HepG2 (cell line): ENCODE results near the gene IRS1.

ENCODE experiments used
- GLI4 ChIP-seq: sonication (generic); formaldehyde crosslinking; IDR thresholded peaks from 2 replicates; pipeline ENCODE4 v1.5.1; 2020; ENCODE audit warnings: missing genetic modification reagents, mild to moderate bottlenecking, moderate library complexity, borderline replicate concordance
- NFKBIZ ChIP-seq: IDR thresholded peaks from 2 replicates; pipeline ENCODE4 v1.6.1; 2018; ENCODE audit warnings: missing genetic modification reagents, missing compliant biosample characterization
- NFRKB ChIP-seq: fragments of 450-650 bp; IDR thresholded peaks from 2 replicates; pipeline ENCODE4 v1.6.1; 2017
- POLR2AphosphoS5 ChIP-seq: IDR thresholded peaks from 2 replicates; pipeline ENCODE4 v1.6.1; 2012; ENCODE audit warnings: low read depth, low read length
- SMARCE1 ChIP-seq: fragments of 450-650 bp; IDR thresholded peaks from 2 replicates; pipeline ENCODE4 v1.6.1; 2017; ENCODE audit warnings: borderline replicate concordance
- ZNF33B ChIP-seq: sonication (generic); formaldehyde crosslinking; IDR thresholded peaks from 2 replicates; pipeline ENCODE4 v1.5.1; 2020; ENCODE audit warnings: mild to moderate bottlenecking, missing genetic modification reagents
- ZNF878 ChIP-seq: sonication (generic); formaldehyde crosslinking; IDR thresholded peaks from 2 replicates; pipeline ENCODE4 v1.8.1; 2023; ENCODE audit warnings: mild to moderate bottlenecking, missing genetic modification reagents, moderate library complexity

DNA sequence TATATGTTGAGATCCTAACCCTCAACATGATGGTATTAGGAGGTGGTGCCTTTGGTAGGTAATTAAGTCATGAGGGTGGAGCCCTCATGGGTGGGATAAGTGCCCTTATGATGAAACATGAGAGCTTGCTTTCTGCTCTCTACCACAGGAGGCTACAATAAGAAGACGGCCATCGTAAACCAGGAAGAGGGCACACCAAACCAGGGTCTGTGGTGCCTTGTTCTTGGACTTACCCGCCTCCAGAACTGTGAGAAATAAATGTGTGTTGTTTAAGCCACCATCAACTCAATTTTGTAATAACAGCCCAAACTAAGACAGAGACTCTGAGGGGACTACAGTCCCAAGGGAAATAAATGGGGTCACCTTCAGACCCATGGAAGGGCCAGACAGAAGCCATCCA is 52.3 kb downstream of the IRS1 start:
- TF ChIP-seq NFRKB: no peak
- no peak for TF ChIP-seq ZNF878
- TF ChIP-seq ZNF33B (CRISPR knock-in tag): no peak
- no peak for TF ChIP-seq SMARCE1
- TF ChIP-seq GLI4 (CRISPR knock-in tag): no peak
- no peak for TF ChIP-seq POLR2AphosphoS5
- TF ChIP-seq NFKBIZ (CRISPR knock-in tag): no peak
